Uterus (tissue), 4 donors: ENCODE results near the gene ARHGAP10. TPM values are rescaled to one million over a fixed set of nuclear protein-coding genes. Genes with fewer than 3 reads are reported as not detected.

ENCODE experiments used
- DNase-seq, 2 donors: peaks; one replicate each; pipeline ENCODE4 v3.0.0-alpha.2; 2019 to 2020
- H3K27ac ChIP-seq, 2 donors: fragments of 200-600 bp; sonication (generic); 1 replicate in 1 of 2; 2 replicates in 1 of 2; pipeline ENCODE4 v1.5.1; 2016 to 2018
- H3K27me3 ChIP-seq, 2 donors: fragments of 200-600 bp; sonication (generic); one replicate each; pipeline ENCODE4 v1.5.1; 2018 to 2019; ENCODE audit warnings: control low read depth in 1 of 2
- H3K36me3 ChIP-seq, 2 donors: fragments of 200-600 bp; sonication (generic); one replicate each; pipeline ENCODE4 v1.5.1; 2019; ENCODE audit warnings: control low read depth in 1 of 2
- H3K4me1 ChIP-seq, 2 donors: fragments of 200-600 bp; sonication (generic); one replicate each; pipeline ENCODE4 v1.5.1; 2018 to 2019; ENCODE audit warnings: control low read depth in 1 of 2
- H3K4me3 ChIP-seq, 2 donors: fragments of 200-600 bp; sonication (generic); 1 replicate in 1 of 2; 2 replicates in 1 of 2; pipeline ENCODE4 v1.5.1; 2018 to 2019; ENCODE audit warnings: mild to moderate bottlenecking in 1 of 2
- H3K9me3 ChIP-seq, 2 donors: fragments of 200-600 bp; sonication (generic); one replicate each; pipeline ENCODE4 v1.5.1; 2019; ENCODE audit warnings: control low read depth in 1 of 2
- CTCF ChIP-seq, 4 experiments: fragments of 200-600 bp in 2 of 4; fragments of 450-650 bp in 2 of 4; sonication (generic) in 2 of 4; IDR thresholded peaks; one replicate each; pipeline ENCODE4 v1.5.1; 2016 to 2019; ENCODE audit warnings: antibody characterized with exemption in 4 of 4, mild to moderate bottlenecking in 2 of 4, moderate library complexity in 1 of 4
- POLR2A ChIP-seq, 2 donors: fragments of 450-650 bp; IDR thresholded peaks; one replicate each; pipeline ENCODE4 v1.6.1; 2016; ENCODE audit warnings: antibody characterized with exemption in 2 of 2, mild to moderate bottlenecking in 1 of 2, moderate library complexity in 1 of 2
- intact Hi-C: fragments of 100-400 bp; cut with DNase I; formaldehyde crosslinking; loops from one replicate; pipeline ENCODE4 v1.15.1; 2023; ENCODE audit warnings: low total_unique reads
- total RNA-seq, 4 donors: library from RNA; depleted of rRNA in 3 of 4; stranded (reverse); fragments of >200 nt in 3 of 4; gene quantifications; one replicate each; pipeline versions ENCODE4 v1.1.0 to v1.2.4, GENCODE V29; 2014 to 2023
- donor health status: DM: yes; HTN: yes; CAD: no.

ARHGAP10 gene
- total RNA-seq, 4 donors from 2014 or later: 25.1 to 94.4 (median 54.4) TPM

- H3K4me3 ChIP-seq: no peak overlapping the region
- intact Hi-C loops: no loop called here
- no peaks in the 10 kb centered on the region for H3K4me1 ChIP-seq
- TF ChIP-seq CTCF (IDR thresholded peaks at IDR 0.05) (no peak), POLR2A (IDR thresholded peaks at IDR 0.05) (no peak)
- no peak for DNase-seq
- peaks cover 0 to 8% of the 10 kb centered on the region in 2 donors for H3K9me3 ChIP-seq
- no peaks in the 10 kb centered on the region for H3K36me3 ChIP-seq
- H3K27ac ChIP-seq: no peak overlapping the region
- H3K27me3 ChIP-seq: no peaks in the 10 kb centered on the region
These were observed 342.6 kb downstream of the ARHGAP10 start for GRCh38 chr4:148074462-148074861.

- intact Hi-C loops: no loop called here
- Histone ChIP-seq H3K9me3 (peaks cover 0 to 8% of the 10 kb centered on the region in 2 donors), H3K27ac (no peak overlapping the region), H3K4me1 (no peaks in the 10 kb centered on the region), H3K36me3 (no peaks in the 10 kb centered on the region), H3K4me3 (no peak overlapping the region), H3K27me3 (no peaks in the 10 kb centered on the region)
- no peak for TF ChIP-seq POLR2A (IDR thresholded peaks at IDR 0.05)
- no peak for TF ChIP-seq CTCF (IDR thresholded peaks at IDR 0.05)
- no peak for DNase-seq
These were observed 343.6 kb downstream of the ARHGAP10 start for GRCh38 chr4:148075438-148075837.

GRCh38 chr4:148076964-148077363, 345.1 kb downstream of the ARHGAP10 start:
- H3K4me1 ChIP-seq: no peaks in the 10 kb centered on the region
- intact Hi-C loops: no loop called here
- H3K36me3 ChIP-seq: no peaks in the 10 kb centered on the region
- H3K27ac ChIP-seq: no peak overlapping the region
- no peak overlapping the region for H3K4me3 ChIP-seq
- no peak for DNase-seq
- no peaks in the 10 kb centered on the region for H3K27me3 ChIP-seq
- TF ChIP-seq POLR2A (IDR thresholded peaks at IDR 0.05) (no peak), CTCF (IDR thresholded peaks at IDR 0.05) (no peak)
- peaks cover 0 to 8% of the 10 kb centered on the region in 2 donors for H3K9me3 ChIP-seq

GRCh38 chr4:148077581-148077980, 345.7 kb downstream of the ARHGAP10 start:
- DNase-seq: no peak
- Histone ChIP-seq H3K9me3 (peaks cover 0 to 8% of the 10 kb centered on the region in 2 donors), H3K4me3 (no peak overlapping the region), H3K4me1 (no peaks in the 10 kb centered on the region), H3K27ac (no peak overlapping the region), H3K27me3 (no peaks in the 10 kb centered on the region), H3K36me3 (no peaks in the 10 kb centered on the region)
- intact Hi-C loops: no loop called here
- TF ChIP-seq POLR2A (IDR thresholded peaks at IDR 0.05) (no peak), CTCF (IDR thresholded peaks at IDR 0.05) (no peak)

- TF ChIP-seq POLR2A (IDR thresholded peaks at IDR 0.05) (no peak), CTCF (IDR thresholded peaks at IDR 0.05) (no peak)
- H3K4me3 ChIP-seq: no peak overlapping the region
- intact Hi-C loops: no loop called here
- no peaks in the 10 kb centered on the region for H3K27me3 ChIP-seq
- no peak for DNase-seq
- no peaks in the 10 kb centered on the region for H3K4me1 ChIP-seq
- peaks cover 0 to 8% of the 10 kb centered on the region in 2 donors for H3K9me3 ChIP-seq
- H3K27ac ChIP-seq: no peak overlapping the region
- no peaks in the 10 kb centered on the region for H3K36me3 ChIP-seq
These were observed 346.2 kb downstream of the ARHGAP10 start for GRCh38 chr4:148078061-148078460.
